Superior temporal gyrus (tissue), 1 donor: Measurements from ENCODE around the gene TGFBR1.

ENCODE experiments used
- DNase-seq: peaks from one replicate; pipeline ENCODE4 v3.0.0-alpha.2; 2016; ENCODE audit errors: extremely low spot score

TGFBR1 gene

DNA sequence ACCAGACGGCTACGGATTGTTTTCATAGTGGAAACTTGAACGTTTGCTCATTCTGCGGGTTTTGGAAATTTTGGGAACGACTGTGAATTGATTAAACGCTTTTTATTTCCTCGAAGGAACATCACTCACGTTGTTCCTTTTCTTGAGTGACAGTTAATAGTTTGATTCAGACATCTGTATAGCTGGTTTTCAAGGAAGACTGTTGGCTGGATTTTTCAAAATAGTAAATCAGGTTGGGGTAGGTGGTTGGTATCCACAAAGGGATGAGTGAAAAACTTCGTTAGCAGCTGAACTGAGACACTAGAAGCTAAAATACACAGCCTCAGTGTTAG, 1.1 kb downstream of the TGFBR1 start:
- DNase-seq: peak; percentile 31

DNA sequence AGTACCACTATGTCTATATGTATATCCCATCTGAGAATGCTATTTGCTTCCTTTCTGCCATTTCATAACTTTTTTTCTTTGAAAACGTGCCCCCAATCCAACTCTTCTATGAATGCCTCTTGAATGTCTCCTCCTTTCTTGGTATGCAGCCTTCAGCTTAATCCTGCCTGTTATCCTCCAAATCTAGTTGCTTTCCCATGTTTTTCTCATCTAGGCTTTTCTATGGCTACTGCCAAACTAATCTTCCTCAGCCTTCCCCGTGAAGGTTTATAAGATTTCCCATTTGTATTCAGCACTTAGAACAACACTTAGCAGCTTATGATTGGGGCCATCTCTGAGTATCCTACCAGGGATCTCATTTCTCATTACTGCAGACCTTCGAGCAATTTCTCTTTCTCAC, 2.5 kb downstream of the TGFBR1 start:
- no peak for DNase-seq

DNA sequence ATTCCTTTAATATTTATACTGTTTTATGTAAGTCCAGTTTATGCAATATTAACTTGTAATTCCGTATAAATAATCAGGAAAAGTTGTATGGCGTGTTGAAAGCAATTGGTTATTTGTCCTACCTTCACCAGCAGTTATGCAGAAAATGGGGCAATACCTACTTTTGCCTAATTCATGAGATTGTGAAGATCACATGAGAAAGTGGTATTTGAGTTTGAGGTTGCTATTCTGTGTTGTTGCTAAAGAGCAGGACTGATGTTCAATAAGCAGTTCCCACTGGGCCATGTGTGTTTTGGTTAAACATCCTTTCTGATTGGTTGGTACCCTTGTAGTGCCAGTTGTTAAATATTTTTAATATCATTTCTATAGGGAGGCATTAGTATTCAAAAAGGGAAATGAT, 3.2 kb downstream of the TGFBR1 start:
- no peak for DNase-seq

DNA sequence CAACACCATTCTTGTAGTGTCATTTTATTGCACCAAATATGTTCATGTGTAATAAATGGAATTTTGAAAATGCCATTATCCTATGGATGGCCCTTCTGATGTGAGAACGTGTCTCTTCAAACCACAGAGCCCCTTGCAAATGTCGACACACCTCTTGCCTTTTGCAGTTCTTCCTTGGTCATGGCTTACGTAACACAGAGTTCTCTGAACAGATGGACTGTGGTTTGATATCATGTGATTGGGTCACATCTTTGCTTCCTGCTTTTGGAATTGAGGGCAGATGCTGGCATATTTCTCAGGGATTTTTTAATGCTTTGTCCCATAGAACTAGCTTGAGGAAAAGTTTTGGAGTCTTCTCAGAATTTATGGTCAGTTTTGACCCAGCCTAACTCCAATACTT, 4.6 kb downstream of the TGFBR1 start:
- DNase-seq: peak; percentile 43

DNA sequence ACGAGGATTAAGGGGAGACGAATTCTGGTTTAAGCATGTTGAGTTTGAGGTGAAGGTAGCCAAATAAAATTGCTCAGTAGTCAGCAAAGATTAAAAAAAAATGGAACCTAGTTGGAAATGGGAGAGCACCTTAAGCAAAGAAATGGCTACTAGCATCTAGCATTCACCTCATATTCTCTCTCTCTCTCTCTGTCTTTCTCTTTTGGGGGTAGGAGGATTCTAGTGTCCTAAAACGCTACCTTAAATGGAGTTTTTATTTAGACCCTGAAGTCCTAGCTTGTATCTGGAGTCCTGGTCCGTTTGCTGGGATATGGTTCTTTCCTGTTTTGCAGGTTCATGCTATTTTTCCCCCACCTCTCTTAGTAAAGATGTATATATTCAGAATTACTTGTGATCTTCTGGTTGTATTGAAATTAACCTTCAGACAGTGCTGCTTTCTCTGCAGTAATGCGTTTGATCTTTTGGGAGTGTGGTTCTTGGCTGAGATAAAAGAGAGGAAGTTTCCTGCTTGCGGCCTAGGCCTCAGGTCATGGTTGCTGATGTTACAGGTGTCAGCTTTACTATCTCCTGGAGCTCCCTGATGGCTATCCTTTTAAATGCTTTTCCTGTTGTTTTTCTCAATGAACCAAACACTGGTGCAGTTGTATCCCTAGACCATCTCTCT, 8.0 kb downstream of the TGFBR1 start:
- no peak for DNase-seq

DNA sequence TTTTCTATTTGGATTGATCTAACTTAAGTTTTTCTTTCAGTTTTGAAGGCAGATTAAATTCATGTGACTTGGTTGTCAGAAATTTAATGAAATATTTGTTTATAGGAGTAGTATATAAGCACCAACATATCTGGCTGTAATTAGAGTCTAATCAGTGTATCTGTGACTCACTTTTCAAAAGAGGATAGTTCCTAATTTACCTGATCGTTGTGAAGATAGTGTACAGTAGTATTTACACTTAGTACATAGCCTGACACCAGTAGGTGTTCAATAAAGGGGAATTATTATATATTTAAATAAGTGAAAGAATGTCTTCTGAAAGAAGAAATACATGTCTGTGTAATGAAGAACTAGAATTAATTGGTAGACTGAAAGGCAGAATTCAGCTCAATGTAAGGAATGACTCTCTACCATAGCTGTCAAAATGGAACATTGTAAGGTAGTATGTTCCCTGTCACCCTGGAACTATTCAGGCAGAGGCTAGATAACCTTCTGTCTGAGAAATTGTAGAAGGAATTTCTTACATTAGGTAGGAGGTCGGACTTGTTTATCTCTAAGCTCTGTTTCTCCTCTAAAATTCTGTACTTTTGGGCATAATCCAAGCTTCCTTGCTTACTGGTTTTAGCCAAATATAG, 8.6 kb downstream of the TGFBR1 start:
- DNase-seq: no peak

DNA sequence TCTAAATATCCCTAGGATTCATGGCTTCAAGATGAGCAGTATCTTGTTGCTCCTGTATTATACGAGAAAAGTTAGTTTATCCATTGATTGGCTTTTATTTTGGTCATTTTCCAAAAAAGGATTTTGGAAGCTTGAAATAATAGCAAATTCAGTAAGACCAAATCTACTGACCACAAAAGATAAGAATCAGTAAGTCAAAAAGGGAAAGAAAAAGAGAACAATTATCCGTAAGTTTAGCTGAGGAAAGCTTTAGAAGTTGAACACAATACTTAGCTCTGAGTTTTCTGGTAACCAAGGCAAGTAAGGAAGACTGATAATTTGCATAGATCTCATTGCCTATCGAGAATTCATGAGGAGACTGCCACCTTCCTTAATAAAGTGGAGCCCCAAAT, 9.1 kb downstream of the TGFBR1 start:
- no peak for DNase-seq

DNA sequence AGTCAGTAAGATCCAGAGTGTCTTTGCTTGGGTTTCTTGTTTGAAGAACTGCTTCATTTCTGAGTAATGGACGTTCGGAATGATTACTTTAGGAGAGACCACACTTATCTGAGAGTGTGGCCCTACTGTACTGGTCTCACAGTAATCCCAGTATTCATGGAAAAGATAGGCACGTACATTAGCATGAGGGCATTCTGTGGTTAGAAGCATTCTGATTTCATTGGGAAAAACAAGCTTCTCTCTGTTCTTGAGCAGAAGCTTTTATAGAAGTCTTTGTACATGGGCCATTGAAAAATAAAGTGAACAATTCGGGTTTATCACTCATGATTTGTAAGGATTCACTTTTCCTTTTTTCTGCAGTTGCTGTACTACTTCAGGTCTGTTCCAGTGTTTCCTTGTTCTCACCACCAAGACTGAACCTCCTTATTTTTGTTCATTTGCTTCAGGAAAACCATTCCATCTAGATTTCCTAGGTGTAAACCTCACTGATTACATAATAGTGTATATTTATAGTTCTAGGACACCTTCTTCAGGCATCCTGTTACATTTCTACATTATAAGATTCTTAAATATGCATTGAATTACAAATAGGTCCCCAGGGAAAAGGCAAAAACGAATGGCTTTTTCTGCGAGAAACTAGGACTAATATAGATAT, 10.1 kb downstream of the TGFBR1 start:
- no peak for DNase-seq

DNA sequence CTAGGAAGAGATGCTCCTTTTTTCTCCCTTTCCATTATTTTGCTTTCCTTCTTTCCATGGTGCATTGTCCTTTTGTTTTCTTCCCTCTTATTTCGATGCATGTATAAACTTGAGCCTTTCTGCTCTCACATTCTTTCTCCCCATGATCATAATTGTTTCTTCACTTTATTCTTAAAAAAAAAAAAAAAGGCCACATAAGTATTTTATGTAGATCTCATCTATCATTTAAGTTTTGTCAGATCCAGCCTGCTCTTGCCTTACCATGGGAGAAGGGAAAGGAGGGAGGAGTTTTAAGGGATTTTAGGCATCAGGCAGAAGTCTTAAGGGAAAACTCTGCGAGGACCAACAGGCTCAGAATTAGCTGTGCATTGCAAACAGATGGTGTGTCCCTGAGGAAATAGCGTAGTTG, 11.1 kb downstream of the TGFBR1 start:
- DNase-seq: no peak

DNA sequence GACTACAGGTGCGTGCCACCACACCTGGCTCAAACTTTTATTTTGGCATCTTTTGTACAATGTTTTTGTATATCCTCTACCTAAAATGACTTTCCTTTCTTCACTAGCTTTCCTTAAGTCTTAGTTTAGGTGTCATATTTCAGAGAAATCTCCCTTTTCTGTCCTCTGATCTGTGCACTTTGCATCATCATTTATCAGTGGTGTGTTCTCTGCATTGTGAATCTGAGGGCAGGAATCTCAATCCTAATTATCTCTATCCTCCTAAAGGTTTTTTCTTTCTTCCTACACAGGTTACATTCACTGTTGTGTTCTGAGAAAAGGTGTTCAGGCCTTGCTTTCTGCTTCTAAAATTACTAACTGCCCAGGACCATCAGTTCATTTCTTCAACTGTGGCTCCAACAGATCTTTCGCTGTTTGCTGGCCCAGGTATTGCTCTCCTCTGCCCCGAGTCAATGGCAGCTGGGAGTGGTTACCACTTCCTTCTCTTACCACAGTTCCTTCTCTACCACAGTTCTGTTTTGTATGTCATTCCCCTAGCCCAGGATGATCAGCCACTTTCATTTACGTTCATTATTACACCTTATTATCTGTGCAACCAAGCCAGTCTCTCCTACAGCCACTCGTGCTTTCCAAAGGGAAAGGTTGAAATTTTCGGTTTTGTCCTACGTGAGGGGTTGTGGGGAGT, 14.0 kb downstream of the TGFBR1 start:
- no peak for DNase-seq

DNA sequence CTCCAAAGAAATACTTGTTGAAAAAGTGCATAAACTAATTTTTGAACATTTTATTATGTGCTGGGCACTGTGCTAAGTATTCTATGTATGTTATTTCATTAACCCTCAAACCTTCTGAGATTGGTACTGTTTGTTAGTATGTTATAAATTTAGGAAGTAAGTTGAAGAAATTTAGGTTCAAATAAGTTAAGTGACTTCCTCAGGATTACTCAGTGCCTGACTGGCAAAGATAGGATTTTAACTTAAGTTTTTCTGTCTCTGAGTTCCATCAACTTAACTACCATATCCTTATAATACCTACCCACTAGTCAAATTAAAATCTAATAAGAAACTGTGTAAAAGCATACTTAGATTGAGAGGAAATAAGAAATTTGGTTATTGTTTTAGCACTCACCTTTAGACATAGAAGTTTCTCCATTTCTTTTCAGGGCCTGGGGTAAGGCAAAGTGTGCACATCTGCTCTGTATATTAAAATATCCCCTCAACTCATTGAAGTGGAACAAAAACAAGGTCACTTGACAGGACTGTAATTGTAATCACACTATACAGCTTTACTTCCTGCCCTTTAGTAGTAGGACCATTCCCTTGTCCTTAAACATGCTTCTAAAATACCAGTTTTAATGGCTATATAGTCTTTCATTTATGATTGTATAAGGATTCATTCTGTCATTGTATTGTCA, 15.2 kb downstream of the TGFBR1 start:
- DNase-seq: no peak

DNA sequence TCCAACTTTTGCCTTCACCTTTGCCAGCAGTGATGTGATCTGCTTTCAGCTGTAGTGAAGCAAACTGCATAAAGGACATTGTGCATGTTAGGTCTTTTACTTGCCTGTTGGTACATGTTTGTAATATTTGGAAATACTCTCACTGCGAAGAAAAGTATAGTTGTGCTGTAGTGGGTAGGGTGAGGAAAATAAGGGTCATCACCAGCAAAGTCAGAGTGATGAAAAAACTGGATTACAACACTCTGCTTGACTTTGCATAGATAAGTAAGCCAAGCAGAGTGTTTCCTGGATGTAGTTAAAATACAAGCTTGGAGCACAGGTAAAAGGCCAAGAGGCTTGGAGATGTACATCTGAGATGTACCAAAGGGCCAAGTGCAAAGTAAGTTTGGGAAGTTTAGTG, 16.7 kb downstream of the TGFBR1 start:
- no peak for DNase-seq

DNA sequence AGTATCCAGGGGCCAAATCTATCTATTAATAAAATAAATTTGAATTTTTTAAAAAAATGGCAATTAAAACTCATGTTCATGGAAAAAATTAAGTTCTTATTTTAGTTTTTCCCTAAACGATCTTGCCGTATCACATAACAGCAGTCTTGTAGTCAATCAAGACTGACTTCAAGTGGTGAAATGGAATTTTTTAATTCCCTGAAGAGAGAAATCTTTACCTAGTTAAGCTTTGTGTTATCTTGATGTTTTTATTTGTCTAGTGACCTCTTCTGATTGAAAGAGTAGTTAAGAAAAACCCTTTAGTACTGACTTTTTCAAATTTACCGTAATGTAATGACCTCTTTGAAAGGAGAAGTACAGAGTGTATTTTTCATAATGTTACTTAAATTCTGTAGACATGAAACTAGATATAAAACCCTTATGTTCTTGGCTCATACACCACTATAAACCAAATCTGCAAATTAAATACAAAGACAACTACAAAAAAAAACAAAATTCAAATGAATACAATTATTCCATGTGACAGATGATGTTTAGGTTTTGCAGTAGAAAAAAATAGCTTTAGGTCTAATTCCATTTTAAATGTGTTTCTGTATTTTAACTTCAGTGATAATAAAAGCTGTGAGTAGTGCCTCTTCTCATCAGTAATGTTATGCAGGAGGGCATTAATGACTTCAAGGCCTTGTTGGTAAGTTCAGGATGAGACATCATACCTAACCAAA, 19.8 kb downstream of the TGFBR1 start:
- DNase-seq: no peak

DNA sequence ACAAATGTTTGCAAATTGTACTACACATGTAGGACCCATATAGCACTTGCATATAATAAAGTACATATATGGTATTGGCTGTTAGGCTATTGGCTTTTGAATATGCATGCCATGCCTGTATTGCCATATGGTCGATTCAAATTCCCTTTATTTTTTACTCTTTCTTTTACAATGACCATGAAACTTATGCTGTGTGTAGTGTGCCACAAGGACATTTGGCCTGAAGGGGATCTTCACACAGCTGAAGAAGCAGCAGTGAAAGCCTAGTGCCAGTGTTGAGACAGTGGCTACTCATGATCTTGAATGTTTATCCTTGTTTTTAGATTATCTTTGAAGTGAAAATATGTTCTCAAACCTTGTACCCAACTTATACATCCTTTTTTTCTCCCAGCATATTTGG, 20.5 kb downstream of the TGFBR1 start:
- DNase-seq: no peak

DNA sequence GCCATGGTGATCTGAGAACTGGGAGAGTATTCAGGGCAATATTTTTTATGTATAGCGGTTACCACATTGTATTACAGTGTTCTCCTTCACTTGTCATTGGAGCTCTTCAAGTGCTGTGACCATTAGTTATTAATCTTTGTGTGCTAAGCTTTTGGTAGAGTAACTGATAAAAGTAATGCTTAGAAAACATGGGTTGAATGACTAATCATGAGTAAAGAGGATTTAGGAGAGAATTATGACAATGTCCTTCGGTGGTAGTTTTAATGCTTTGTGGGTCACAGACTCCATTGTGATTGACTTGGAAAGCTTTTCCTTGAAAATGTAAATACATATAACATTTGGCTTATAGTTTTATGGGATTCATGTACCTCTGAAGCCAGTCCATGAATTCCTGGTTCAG, 21.4 kb downstream of the TGFBR1 start:
- no peak for DNase-seq

DNA sequence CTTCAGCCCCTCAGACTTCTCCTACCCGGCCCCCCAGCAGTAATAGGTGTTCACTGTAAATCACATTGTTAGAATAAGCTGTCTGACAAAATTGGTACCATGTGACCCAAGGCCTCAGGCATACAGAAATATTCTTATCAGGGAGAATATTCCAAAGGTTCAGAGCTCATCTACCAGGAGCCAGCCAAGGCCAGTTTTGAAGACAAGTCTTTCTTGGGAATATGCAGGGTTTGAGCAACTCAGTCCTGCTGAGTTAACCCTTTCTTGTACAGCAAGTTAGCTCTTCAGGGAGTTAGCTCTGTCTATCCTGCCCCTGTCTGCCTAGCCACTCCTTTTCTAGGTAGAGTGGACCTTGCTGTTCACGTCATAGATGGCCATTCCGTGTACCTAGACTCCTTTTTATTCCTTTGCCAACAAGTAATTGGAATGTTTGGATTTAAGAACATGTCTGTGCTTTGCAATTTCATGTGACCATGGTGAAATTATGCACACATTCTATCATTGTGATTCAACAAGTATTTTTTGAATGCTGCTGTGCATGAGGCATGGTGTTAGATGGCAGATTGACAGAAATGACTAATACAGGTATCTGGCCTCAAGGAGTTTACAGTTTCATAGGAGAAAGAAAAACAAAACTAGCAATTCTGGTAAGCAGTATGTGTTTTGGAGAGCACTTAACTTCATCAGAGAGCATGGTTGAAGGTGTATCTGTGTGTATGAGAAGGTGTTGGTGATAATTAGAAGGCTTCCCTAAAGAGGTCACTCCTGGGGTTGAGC, 22.6 kb downstream of the TGFBR1 start:
- no peak for DNase-seq

DNA sequence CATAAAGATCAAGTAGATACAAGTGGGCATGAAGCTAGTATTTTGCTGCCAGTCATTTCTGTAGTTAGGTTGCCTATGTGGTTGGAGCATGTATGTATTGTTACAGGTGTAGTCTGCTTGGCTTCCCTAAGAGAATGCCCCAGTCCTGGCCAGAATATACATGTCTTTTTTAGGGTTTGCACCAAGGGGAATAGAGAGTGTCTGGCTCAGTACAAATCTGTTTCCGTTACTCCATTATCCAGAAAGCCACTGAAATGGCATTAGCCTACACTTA, 23.2 kb downstream of the TGFBR1 start:
- no peak for DNase-seq

DNA sequence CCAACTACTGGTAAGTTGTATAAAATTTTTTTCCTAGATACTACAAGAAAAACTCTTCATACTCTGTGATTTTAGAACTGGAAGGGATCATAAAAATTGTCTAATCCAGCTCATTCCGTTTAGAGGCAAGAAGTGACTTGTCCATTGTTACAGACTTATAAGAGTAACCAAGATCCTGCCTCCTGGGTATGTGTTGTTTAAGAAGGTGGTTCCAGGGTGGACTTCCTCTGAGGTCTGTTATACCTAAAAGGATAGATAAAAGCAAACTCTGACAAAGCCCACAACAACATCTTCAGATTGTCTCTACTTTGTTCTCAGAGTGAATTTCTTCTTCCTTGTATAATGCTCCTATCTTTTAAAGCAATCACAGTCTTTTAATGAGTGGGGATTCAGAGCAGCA, 24.2 kb downstream of the TGFBR1 start:
- DNase-seq: no peak

DNA sequence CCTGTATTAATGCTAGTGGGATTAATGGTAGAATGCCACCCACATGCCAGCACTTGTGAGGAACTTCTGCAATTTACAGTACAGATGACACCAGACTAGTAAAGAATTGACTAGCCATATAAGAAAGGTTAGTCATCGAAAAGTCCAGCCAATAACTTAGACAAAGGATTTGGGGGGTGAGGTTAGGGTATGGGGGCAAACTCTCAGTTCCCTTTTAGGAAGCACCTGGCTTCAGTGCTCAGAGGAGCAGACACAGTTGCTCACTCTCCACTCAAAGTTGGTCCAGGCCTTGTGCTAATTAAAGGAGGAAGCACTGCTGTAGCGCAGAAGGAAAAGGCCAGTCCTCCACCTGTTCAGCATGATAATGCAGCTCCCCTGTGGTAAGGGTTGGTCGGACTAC, 25.2 kb downstream of the TGFBR1 start:
- no peak for DNase-seq

DNA sequence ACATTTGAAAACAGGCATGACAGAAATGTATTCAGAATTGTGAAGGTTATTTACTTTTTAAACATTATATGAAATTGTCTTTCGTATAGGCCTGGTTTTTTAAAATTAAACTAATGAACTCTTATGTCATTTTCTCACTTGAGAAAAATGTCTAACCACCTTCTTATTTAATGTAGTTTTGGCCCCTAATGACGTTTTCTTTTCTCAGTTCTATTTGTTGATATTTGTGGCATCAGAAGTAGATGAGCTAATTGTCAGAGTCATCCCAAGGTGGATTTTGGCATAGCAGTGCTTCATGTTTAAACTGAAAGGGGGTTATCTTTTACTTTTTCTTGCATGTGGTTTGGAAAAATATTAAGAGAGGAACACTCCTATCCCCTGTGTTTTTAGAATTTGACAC, 28.2 kb downstream of the TGFBR1 start:
- DNase-seq: no peak

DNA sequence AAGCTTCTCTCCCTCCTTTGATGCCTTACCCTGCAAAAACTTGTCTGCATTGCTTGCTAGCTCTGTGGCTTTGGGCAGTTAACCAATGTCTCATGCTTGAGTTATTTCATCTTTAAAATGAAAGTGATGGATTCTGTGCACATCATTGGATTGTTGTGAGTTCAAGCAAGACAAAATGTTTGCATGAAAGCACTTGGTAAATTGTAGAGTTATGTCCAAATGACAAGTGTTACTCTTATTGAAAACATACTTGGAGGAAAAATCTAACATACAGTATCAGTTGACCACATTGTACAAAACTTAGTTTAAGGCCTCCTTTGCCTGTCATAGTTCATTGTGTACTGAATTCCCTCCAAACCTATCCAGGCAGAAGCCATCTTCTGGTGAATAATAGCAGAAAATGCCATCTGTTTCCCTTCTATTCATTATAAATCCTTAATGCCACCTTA, 30.0 kb downstream of the TGFBR1 start:
- DNase-seq: no peak
